Activated CD4-positive, alpha-beta T cell treated with anti-CD3 and anti-CD28 coated beads, Interleukin-2, amount 50 U/mL, for 16 hours (primary cell): ENCODE measurements around the gene PPM1G.
"Not testable (repeated sequence)": the region's sequence is repeated elsewhere in the genome, so short reads cannot be mapped to it uniquely, and the experiment has no call there.

Source experiments
- DNase-seq: peaks from one replicate; pipeline ENCODE4 v3.0.0-alpha.2; 2020

The PPM1G gene

GRCh38 chr2:27372937-27373336 is 36.5 kb downstream of the PPM1G start:
- DNase-seq = no peak

GRCh38 chr2:27370816-27371620 is 38.4 kb downstream of the PPM1G start:
- peak; percentile 42 for DNase-seq

- DNase-seq = peak; percentile 100
Measured at GRCh38 chr2:27370026-27370815, 39.2 kb downstream of the PPM1G start, which contains the start of the genes EIF2B4 and SNX17. TSS of gene EIF2B4 (minus strand) at chr2:27370338. CDS start at chr2:27370314, 24 bp downstream. TSS of gene SNX17 (plus strand) at chr2:27370616. CDS start at chr2:27370744, 128 bp downstream.

- DNase-seq = peak; percentile 45
Measured at GRCh38 chr2:27369471-27370025, 39.8 kb downstream of the PPM1G start.

GRCh38 chr2:27363933-27364332 is 45.5 kb downstream of the PPM1G start:
- DNase-seq = peak; percentile 34

- DNase-seq = no peak
Measured at GRCh38 chr2:27362678-27363420, 46.5 kb downstream of the PPM1G start.

GRCh38 chr2:27356382-27357181 is 52.8 kb downstream of the PPM1G start, which contains the start of gene GTF3C2:
TSS of gene GTF3C2 (minus strand) at chr2:27356764. CDS start at chr2:27343554, 13,210 bp downstream.
- DNase-seq = peak; percentile 96

- DNase-seq = no peak
Measured at GRCh38 chr2:27356056-27356381, 53.4 kb downstream of the PPM1G start.

- no peak for DNase-seq
Measured at GRCh38 chr2:27354597-27354927, 54.8 kb downstream of the PPM1G start.

GRCh38 chr2:27353762-27354596 is 55.4 kb downstream of the PPM1G start:
- no peak for DNase-seq

GRCh38 chr2:27353386-27353761 is 56.0 kb downstream of the PPM1G start:
- not testable (repeated sequence) for DNase-seq

GRCh38 chr2:27351802-27352598 is 57.4 kb downstream of the PPM1G start:
- DNase-seq = peak; percentile 53

- DNase-seq = no peak
Measured at GRCh38 chr2:27350106-27350693, 59.2 kb downstream of the PPM1G start.

- no peak for DNase-seq
Measured at GRCh38 chr2:27347641-27348040, 61.8 kb downstream of the PPM1G start.

- DNase-seq = no peak
Measured at GRCh38 chr2:27336173-27336572, 73.2 kb downstream of the PPM1G start.

- no peak for DNase-seq
Measured at GRCh38 chr2:27335311-27335710, 74.1 kb downstream of the PPM1G start.
